GM12878 (cell line): ENCODE data around the gene CNIH2. TPM values are rescaled to one million over a fixed set of nuclear protein-coding genes. Genes with fewer than 3 reads are reported as not detected.

Source experiments
- ATAC-seq: fragments of 200-7000 bp; cut with Tn5 transposase; 3 replicates; pipeline ENCODE4 v1.9.1; 2020; ENCODE audit warnings: mild to moderate bottlenecking, moderate library complexity
- BruUV-seq: library from RNA; stranded (reverse); fragments of 400-500 nt; replicated peaks from 2 replicates; lab custom pipeline; 2021; lab: Mats Ljungman, UMichigan
- CTCF ChIA-PET: fragments of 300-600 bp; sonication (Branson Sonifier 250); formaldehyde crosslinking; extraction: SDS; loops from one replicate; lab custom pipeline; 2021; ENCODE audit warnings: inconsistent platforms; lab: Yijun Ruan, JAX
- POLR2A ChIA-PET: fragments of 350-600 bp; formaldehyde crosslinking; extraction: SDS; loops from one replicate; lab custom pipeline; 2021; ENCODE audit warnings: inconsistent platforms; lab: Charles Lee
- RAD21 ChIA-PET: fragments of 300-600 bp; sonication (Branson Sonifier 250); formaldehyde crosslinking; loops from one replicate; lab custom pipeline; 2023; ENCODE audit warnings: antibody characterized with exemption; ENCODE audit not compliant: unreplicated experiment; lab: Charles Lee
- SMC1A ChIA-PET: fragments of 300-600 bp; sonication (Branson Sonifier 250); formaldehyde crosslinking; loops from one replicate; lab custom pipeline; 2023; ENCODE audit not compliant: unreplicated experiment, uncharacterized antibody; lab: Charles Lee
- DNase-seq: peaks from one replicate; pipeline ENCODE4 v3.0.0-alpha.2; 2011; ENCODE audit warnings: low read depth, low spot score
- FAIRE-seq: peaks from 3 replicates; lab custom pipeline; 2011; peaks lifted over from hg19 to GRCh38; lab: Jason Lieb, UNC
- H2AFZ ChIP-seq: 2 replicates; pipeline ENCODE4 v1.6.0; 2011; ENCODE audit warnings: low read depth, low read length, control low read depth; ENCODE audit not compliant: control insufficient read depth
- H3K27ac ChIP-seq: 2 replicates; pipeline ENCODE4 v1.5.1; 2011; ENCODE audit warnings: control low read depth; ENCODE audit not compliant: control insufficient read depth, insufficient read depth
- H3K27me3 ChIP-seq, 2 experiments: replicated peaks in 1 of 2; 2 replicates each; pipeline versions ENCODE4 v1.6.0 to v1.6.1; 2011; ENCODE audit warnings: low read length in 1 of 2; ENCODE audit not compliant: control insufficient read depth in 2 of 2, insufficient read depth in 2 of 2
- H3K36me3 ChIP-seq, 2 experiments: 2 replicates each; pipeline ENCODE4 v1.5.1; 2011; ENCODE audit warnings: low read length in 1 of 2; ENCODE audit not compliant: control insufficient read depth in 2 of 2, insufficient read depth in 2 of 2
- H3K4me1 ChIP-seq: 2 replicates; pipeline ENCODE4 v1.6.1; 2011; ENCODE audit warnings: mild to moderate bottlenecking, low read length, moderate library complexity, mixed read lengths; ENCODE audit not compliant: control insufficient read depth, insufficient read depth
- H3K4me2 ChIP-seq: 2 replicates; pipeline ENCODE4 v1.6.0; 2011; ENCODE audit warnings: control low read depth; ENCODE audit not compliant: control insufficient read depth, insufficient read depth
- H3K4me3 ChIP-seq: fragments of 200-600 bp; sonication (generic); 2 replicates; pipeline ENCODE4 v1.5.1; 2016
- H3K79me2 ChIP-seq: 2 replicates; pipeline ENCODE4 v1.6.0; 2011; ENCODE audit warnings: low read length; ENCODE audit not compliant: control insufficient read depth, insufficient read depth
- H3K9ac ChIP-seq: 2 replicates; pipeline ENCODE4 v1.8.0; 2011; ENCODE audit warnings: low read length, control low read depth, mixed read lengths; ENCODE audit not compliant: control insufficient read depth, insufficient read depth
- H3K9me3 ChIP-seq: replicated peaks from 3 replicates; pipeline ENCODE4 v1.5.1; 2011; ENCODE audit warnings: mild to moderate bottlenecking, low read length; ENCODE audit not compliant: control insufficient read depth, insufficient read depth
- H4K20me1 ChIP-seq: 2 replicates; pipeline ENCODE4 v1.6.0; 2011; ENCODE audit not compliant: control insufficient read depth, insufficient read depth
- JUND ChIP-seq: IDR thresholded peaks from 2 replicates; pipeline ENCODE4 v1.6.1; 2012; ENCODE audit warnings: low read depth, mild to moderate bottlenecking, low read length, improper control_type of control experiment, moderate library complexity
- POLR2A ChIP-seq: IDR thresholded peaks from 2 replicates; pipeline ENCODE4 v1.6.1; 2011; ENCODE audit warnings: low read depth, mild to moderate bottlenecking, low read length
- RFX5 ChIP-seq: IDR thresholded peaks from 2 replicates; pipeline ENCODE4 v1.6.1; 2011; ENCODE audit warnings: low read depth, low read length, improper control_type of control experiment
- RUNX3 ChIP-seq: IDR thresholded peaks from 2 replicates; pipeline ENCODE4 v1.6.1; 2012; ENCODE audit warnings: low read length, inconsistent platforms
- TAF1 ChIP-seq: IDR thresholded peaks from 2 replicates; pipeline ENCODE4 v1.6.1; 2011; ENCODE audit warnings: mild to moderate bottlenecking, low read depth, low read length, borderline replicate concordance
- TARDBP ChIP-seq: IDR thresholded peaks from 2 replicates; pipeline ENCODE4 v1.6.1; 2016; ENCODE audit warnings: borderline replicate concordance
- TCF3 ChIP-seq: IDR thresholded peaks from 2 replicates; pipeline ENCODE4 v1.6.1; 2012; ENCODE audit warnings: low read depth, mild to moderate bottlenecking, low read length, borderline replicate concordance; ENCODE audit not compliant: insufficient read depth
- WGBS: methylation state at CpG from one replicate; pipeline ENCODE4 v1.1.6; 2016; ENCODE audit warnings: low lambda C conversion rate; ENCODE audit not compliant: insufficient replicate concordance, insufficient coverage; ENCODE audit errors: missing lambda C conversion rate; 5-methylcytosine and 5-hydroxymethylcytosine counted together
- in situ Hi-C: fragments of 300-500 bp; cut with MboI; formaldehyde crosslinking; loops from 9 replicates; pipeline ENCODE4 v1.14.3; 2018; ENCODE audit warnings: mixed read lengths
- intact Hi-C: fragments of 100-400 bp; cut with micrococcal nuclease; formaldehyde crosslinking; loops from one replicate; pipeline ENCODE4 v1.14.2; 2022; ENCODE audit not compliant: unreplicated experiment
- polyA plus RNA-seq, 11 experiments: library from polyadenylated mRNA; depleted of rRNA in 4 of 11; unstranded in 6 of 11; stranded (reverse) in 5 of 11; fragments of >200 nt; fragmentation: Nextera tagmentation in 4 of 11; fragmentation: Illumina TruSeq in 1 of 11; extraction: Ambion mirVana in 4 of 11; extraction: Trizol in 1 of 11; gene quantifications; 1 replicate in 1 of 11; 2 replicates in 10 of 11; pipeline versions ENCODE4 v1.2.1 to v1.2.3, GENCODE V29; 2011 to 2016; ENCODE audit warnings: inconsistent platforms in 2 of 11, missing spikeins in 2 of 11, low read depth in 1 of 11
- total RNA-seq, 4 experiments: library from RNA; depleted of rRNA in 3 of 4; stranded (reverse); fragments of >200 nt in 3 of 4; fragmentation: Illumina TruSeq in 1 of 4; extraction: Trizol in 1 of 4; gene quantifications; 2 replicates each; pipeline versions ENCODE4 v1.2.1 to v1.2.3, GENCODE V29; 2013 to 2021
- TF ChIP-seq, protein P1 (sequence below): IDR thresholded peaks from 2 replicates; pipeline ENCODE4 v1.6.1; 2012; ENCODE audit warnings: low read depth, low read length, improper control_type of control experiment

Gene CNIH2
- total and polyA plus RNA-seq, 10 of the 15 experiments (the other 5 are each of a cell fraction or from before 2014, with no cell fraction given) = 0.07 to 1.3 (median 0.68) TPM; not detected in 2

- CTCF ChIA-PET = interaction anchor here (0.6 to 6.3 kb wide), 27 partner anchors 9 to 1170 kb away, joined by 3 to 166 read pairs (median 7); partner anchors contain the start of genes AIP, B4GAT1, BRMS1 and MRPL11
- peak overlapping the region; percentile 66 for H3K4me3 ChIP-seq
- no peaks in the 10 kb centered on the region for H3K79me2 ChIP-seq
- H4K20me1 ChIP-seq = no peaks in the 10 kb centered on the region
- peak; percentile 89 for FAIRE-seq
- intact Hi-C loops (loop anchor here (1.0 to 2.0 kb wide), 2 partner anchors 16 to 32 kb away; partner anchors contain the start of gene BRMS1), in situ Hi-C loops (no loop called here)
- no peak for DNase-seq
- SMC1A ChIA-PET = interaction anchor here (0.5 to 2.8 kb wide), 22 partner anchors 9 to 411 kb away, joined by 3 to 33 read pairs (median 4); partner anchors contain the start of genes B4GAT1, BRMS1, MRPL11 and NPAS4
- RAD21 ChIA-PET = interaction anchor here (0.5 to 3.0 kb wide), 31 partner anchors 9 to 1089 kb away, joined by 3 to 49 read pairs (median 5); partner anchors contain the start of genes B4GAT1, DPP3, MRPL11 and PELI3
- peak; percentile 87 for ATAC-seq
- peak overlapping the region; percentile 47; the same call in 1 of the 2 replicates for H3K27ac ChIP-seq
- no peaks in the 10 kb centered on the region; a peak in 1 of 4 replicates for H3K27me3 ChIP-seq
- peak; percentile 34; the same call in 1 of the 2 replicates for TF ChIP-seq RUNX3
- no peak for TF ChIP-seq TCF3
- TF ChIP-seq RFX5 = no peak
- TF ChIP-seq JUND = no peak
- TF ChIP-seq POLR2A = peak; percentile 26
- peak; percentile 1; the same call in 1 of the 2 replicates for TF ChIP-seq TAF1
- TF ChIP-seq TARDBP = 0 out of 2 replicates have a peak, but pooled peaks have one; percentile 20
- TF ChIP-seq, protein P1, sequence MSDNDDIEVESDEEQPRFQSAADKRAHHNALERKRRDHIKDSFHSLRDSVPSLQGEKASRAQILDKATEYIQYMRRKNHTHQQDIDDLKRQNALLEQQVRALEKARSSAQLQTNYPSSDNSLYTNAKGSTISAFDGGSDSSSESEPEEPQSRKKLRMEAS = peak; percentile 22; the same call in 1 of the 2 replicates
- H3K4me2 ChIP-seq = peak overlapping the region; percentile 93
- BruUV-seq = no TSS peak
- no peaks in the 10 kb centered on the region for H3K9me3 ChIP-seq
- 11% methylated on average over 48 of the region's 52 CpGs for WGBS
- peaks cover 7% of the 10 kb centered on the region for H3K4me1 ChIP-seq
- no peaks in the 10 kb centered on the region for H3K36me3 ChIP-seq
- peak overlapping the region; percentile 99 for H2AFZ ChIP-seq
- POLR2A ChIA-PET = interaction anchor here (0.5 to 2.9 kb wide), 18 partner anchors 16 to 1041 kb away, joined by 3 to 19 read pairs (median 4); partner anchors contain the start of genes BRMS1, CCDC87, MRPL11 and POLD4
- no peak overlapping the region for H3K9ac ChIP-seq
Measured at GRCh38 chr11:66312549-66313320, 34.8 kb downstream of the CNIH2 start.
